ENCODE results near the gene ELOVL5.
"Not testable (repeated sequence)": the region's sequence is repeated elsewhere in the genome, so short reads cannot be mapped to it uniquely, and the experiment has no call there.

The ELOVL5 gene

GRCh38 chr6:53315086-53315724, 33.5 kb downstream of the ELOVL5 start:
- 0 out of 2 replicates have a peak, but pooled peaks cover 3% of the 10 kb centered on the region for H3K36me3 ChIP-seq (ENCODE audit: insufficient read depth, low read length)
- peaks cover 15% of the 10 kb centered on the region for H3K4me1 ChIP-seq (ENCODE audit: control insufficient read depth, insufficient read depth, low read length, unreplicated experiment)
- peaks cover 76% of the 10 kb centered on the region for H3K79me2 ChIP-seq (ENCODE audit: control insufficient read depth, insufficient read depth, low read length, unreplicated experiment)
- peak overlapping the region; percentile 13; the same call in 1 of the 2 replicates for H3K4me3 ChIP-seq (ENCODE audit: low read depth, low read length)
- no peaks in the 10 kb centered on the region for H3K27me3 ChIP-seq (ENCODE audit: insufficient read depth, low read length)
- no peak overlapping the region for H2AFZ ChIP-seq (ENCODE audit: low read length, unreplicated experiment)
- H3K27ac ChIP-seq (ENCODE audit: low read depth, low read length), result peak overlapping the region; percentile 0; the same call in 1 of the 2 replicates

- H3K4me3 ChIP-seq (ENCODE audit: low read depth, low read length), result no peak overlapping the region
- H3K36me3 ChIP-seq (ENCODE audit: insufficient read depth, low read length), result 0 out of 2 replicates have a peak, but pooled peaks cover 3% of the 10 kb centered on the region
- peaks cover 22% of the 10 kb centered on the region for H3K4me1 ChIP-seq (ENCODE audit: control insufficient read depth, insufficient read depth, low read length, unreplicated experiment)
- H3K79me2 ChIP-seq (ENCODE audit: control insufficient read depth, insufficient read depth, low read length, unreplicated experiment), result peaks cover 85% of the 10 kb centered on the region
- no peaks in the 10 kb centered on the region for H3K27me3 ChIP-seq (ENCODE audit: insufficient read depth, low read length)
- H3K27ac ChIP-seq (ENCODE audit: low read depth, low read length), result no peak overlapping the region
- H2AFZ ChIP-seq (ENCODE audit: low read length, unreplicated experiment), result no peak overlapping the region
Measured at GRCh38 chr6:53313784-53314400, 34.9 kb downstream of the ELOVL5 start.

- H2AFZ ChIP-seq (ENCODE audit: low read length, unreplicated experiment), result no peak overlapping the region
- H3K4me1 ChIP-seq (ENCODE audit: control insufficient read depth, insufficient read depth, low read length, unreplicated experiment), result peaks cover 25% of the 10 kb centered on the region
- H3K27ac ChIP-seq (ENCODE audit: low read depth, low read length), result no peak overlapping the region
- H3K36me3 ChIP-seq (ENCODE audit: insufficient read depth, low read length), result 0 out of 2 replicates have a peak, but pooled peaks cover 3% of the 10 kb centered on the region
- H3K4me3 ChIP-seq (ENCODE audit: low read depth, low read length), result no peak overlapping the region
- peaks cover 95% of the 10 kb centered on the region for H3K79me2 ChIP-seq (ENCODE audit: control insufficient read depth, insufficient read depth, low read length, unreplicated experiment)
- no peaks in the 10 kb centered on the region for H3K27me3 ChIP-seq (ENCODE audit: insufficient read depth, low read length)
Measured at GRCh38 chr6:53312355-53312754, 36.4 kb downstream of the ELOVL5 start.

- Histone ChIP-seq H3K27ac (ENCODE audit: low read depth, low read length) (no peak overlapping the region), H3K4me1 (ENCODE audit: control insufficient read depth, insufficient read depth, low read length, unreplicated experiment) (peaks cover 32% of the 10 kb centered on the region), H3K4me3 (ENCODE audit: low read depth, low read length) (no peak overlapping the region), H2AFZ (ENCODE audit: low read length, unreplicated experiment) (no peak overlapping the region), H3K79me2 (ENCODE audit: control insufficient read depth, insufficient read depth, low read length, unreplicated experiment) (peaks cover 97% of the 10 kb centered on the region), H3K27me3 (ENCODE audit: insufficient read depth, low read length) (no peaks in the 10 kb centered on the region), H3K36me3 (ENCODE audit: insufficient read depth, low read length) (0 out of 2 replicates have a peak, but pooled peaks cover 3% of the 10 kb centered on the region)
Measured at GRCh38 chr6:53311586-53311935, 37.2 kb downstream of the ELOVL5 start.

GRCh38 chr6:53310771-53311585, 37.8 kb downstream of the ELOVL5 start:
- Histone ChIP-seq H3K79me2 (ENCODE audit: control insufficient read depth, insufficient read depth, low read length, unreplicated experiment) (peaks cover 94% of the 10 kb centered on the region), H3K4me3 (ENCODE audit: low read depth, low read length) (no peak overlapping the region), H3K27me3 (ENCODE audit: insufficient read depth, low read length) (no peaks in the 10 kb centered on the region), H3K27ac (ENCODE audit: low read depth, low read length) (no peak overlapping the region), H2AFZ (ENCODE audit: low read length, unreplicated experiment) (no peak overlapping the region), H3K4me1 (ENCODE audit: control insufficient read depth, insufficient read depth, low read length, unreplicated experiment) (peaks cover 30% of the 10 kb centered on the region), H3K36me3 (ENCODE audit: insufficient read depth, low read length) (0 out of 2 replicates have a peak, but pooled peaks cover 3% of the 10 kb centered on the region)

- Histone ChIP-seq H3K36me3 (ENCODE audit: insufficient read depth, low read length) (0 out of 2 replicates have a peak, but pooled peaks cover 3% of the 10 kb centered on the region), H3K79me2 (ENCODE audit: control insufficient read depth, insufficient read depth, low read length, unreplicated experiment) (peaks cover 84% of the 10 kb centered on the region), H3K27ac (ENCODE audit: low read depth, low read length) (no peak overlapping the region), H3K4me1 (ENCODE audit: control insufficient read depth, insufficient read depth, low read length, unreplicated experiment) (peaks cover 19% of the 10 kb centered on the region), H2AFZ (ENCODE audit: low read length, unreplicated experiment) (no peak overlapping the region), H3K4me3 (ENCODE audit: low read depth, low read length) (no peak overlapping the region), H3K27me3 (ENCODE audit: insufficient read depth, low read length) (no peaks in the 10 kb centered on the region)
Measured at GRCh38 chr6:53309901-53310300, 38.8 kb downstream of the ELOVL5 start.

GRCh38 chr6:53309059-53309900, 39.5 kb downstream of the ELOVL5 start:
- Histone ChIP-seq H3K27ac (ENCODE audit: low read depth, low read length) (no peak overlapping the region), H3K36me3 (ENCODE audit: insufficient read depth, low read length) (0 out of 2 replicates have a peak, but pooled peaks cover 3% of the 10 kb centered on the region), H3K4me1 (ENCODE audit: control insufficient read depth, insufficient read depth, low read length, unreplicated experiment) (peaks cover 17% of the 10 kb centered on the region), H2AFZ (ENCODE audit: low read length, unreplicated experiment) (no peak overlapping the region), H3K79me2 (ENCODE audit: control insufficient read depth, insufficient read depth, low read length, unreplicated experiment) (peaks cover 78% of the 10 kb centered on the region), H3K4me3 (ENCODE audit: low read depth, low read length) (no peak overlapping the region), H3K27me3 (ENCODE audit: insufficient read depth, low read length) (no peaks in the 10 kb centered on the region)

GRCh38 chr6:53306819-53307347, 41.9 kb downstream of the ELOVL5 start:
- H3K4me1 ChIP-seq (ENCODE audit: control insufficient read depth, insufficient read depth, low read length, unreplicated experiment), result peaks cover 34% of the 10 kb centered on the region
- no peak overlapping the region; the same call in 1 of the 2 replicates for H3K27ac ChIP-seq (ENCODE audit: low read depth, low read length)
- no peak overlapping the region for H2AFZ ChIP-seq (ENCODE audit: low read length, unreplicated experiment)

GRCh38 chr6:53306217-53306616, 42.5 kb downstream of the ELOVL5 start:
- H3K27me3 ChIP-seq (ENCODE audit: insufficient read depth, low read length); H3K4me3 ChIP-seq (ENCODE audit: low read depth, low read length); H3K36me3 ChIP-seq (ENCODE audit: insufficient read depth, low read length); H3K27ac ChIP-seq (ENCODE audit: low read depth, low read length); H2AFZ ChIP-seq (ENCODE audit: low read length, unreplicated experiment): not testable (repeated sequence)
- Histone ChIP-seq H3K79me2 (ENCODE audit: control insufficient read depth, insufficient read depth, low read length, unreplicated experiment) (peaks cover 71% of the 10 kb centered on the region), H3K4me1 (ENCODE audit: control insufficient read depth, insufficient read depth, low read length, unreplicated experiment) (peaks cover 41% of the 10 kb centered on the region)

More at GRCh38 chr6:53306819-53307347, 41.9 kb downstream of the ELOVL5 start:
- Histone ChIP-seq H3K27me3 (ENCODE audit: insufficient read depth, low read length) (no peaks in the 10 kb centered on the region), H3K79me2 (ENCODE audit: control insufficient read depth, insufficient read depth, low read length, unreplicated experiment) (peaks cover 69% of the 10 kb centered on the region), H3K4me3 (ENCODE audit: low read depth, low read length) (no peak overlapping the region), H3K36me3 (ENCODE audit: insufficient read depth, low read length) (no peaks in the 10 kb centered on the region)
